ENCODE results near the gene MEIS1. TPM values are rescaled to one million over a fixed set of nuclear protein-coding genes. Genes with fewer than 3 reads are reported as not detected.

MEIS1 gene
- total RNA-seq, 1 experiment from 2014 or later = 9.1 TPM

GRCh38 chr2:66433945-66434678, 813 bp upstream of the MEIS1 start:
- no peaks in the 10 kb centered on the region for H3K9me3 ChIP-seq (ENCODE audit: insufficient read depth, low read depth)
- H2AFZ ChIP-seq = peak overlapping the region; percentile 94
- H3K9me2 ChIP-seq (ENCODE audit: insufficient read depth) = no peaks in the 10 kb centered on the region
- TF ChIP-seq EZH2 (IDR thresholded peaks at IDR 0.05; ENCODE audit: low read depth) = no peak
- H3K79me2 ChIP-seq (ENCODE audit: low read depth) = no peaks in the 10 kb centered on the region
- H3K27me3 ChIP-seq (ENCODE audit: insufficient read depth, low read depth) = no peaks in the 10 kb centered on the region
- H3K4me3 ChIP-seq = peak overlapping the region; percentile 72
- no peaks in the 10 kb centered on the region for H3K36me3 ChIP-seq (ENCODE audit: low read depth)
- H3K4me2 ChIP-seq = peak overlapping the region; percentile 99
- ChIA-PET CTCF (interaction anchor here (0.7 to 2.2 kb wide), 3 partner anchors 62 to 550 kb away, joined by 3 to 21 read pairs (median 9); no protein-coding TSS in a partner anchor), POLR2A (ENCODE audit: unreplicated experiment) (interaction anchor here (0.6 to 1.2 kb wide), 4 partner anchors 76 to 1723 kb away, joined by 4 to 15 read pairs (median 6); partner anchors contain the start of gene PNO1)
- DNase-seq = peak; percentile 52 to 62
- BruUV-seq (replicated peaks) = TSS peak; percentile 73
- H3F3A ChIP-seq (ENCODE audit: insufficient read depth, low read depth) = peaks cover 6% of the 10 kb centered on the region
- no peaks in the 10 kb centered on the region for H4K20me1 ChIP-seq (ENCODE audit: insufficient read depth)
- intact Hi-C loops (cut with micrococcal nuclease; ENCODE audit: unreplicated experiment) = loop anchor here (1.0 kb wide), 3 partner anchors 56 to 141 kb away; no protein-coding TSS in a partner anchor
- H3K27ac ChIP-seq = peak overlapping the region; percentile 48; the same call in 1 of the 2 replicates
- peaks cover 13% of the 10 kb centered on the region for H3K4me1 ChIP-seq (replicated peaks; ENCODE audit: insufficient read depth)

- BruUV-seq (replicated peaks) = no TSS peak
- peak in 1 of 2 experiments; percentile 12 for DNase-seq
- H4K20me1 ChIP-seq (ENCODE audit: insufficient read depth) = no peaks in the 10 kb centered on the region
- peaks cover 13% of the 10 kb centered on the region for H3K4me1 ChIP-seq (replicated peaks; ENCODE audit: insufficient read depth)
- H3K36me3 ChIP-seq (ENCODE audit: low read depth) = no peaks in the 10 kb centered on the region
- TF ChIP-seq CTCF (conservative IDR thresholded peaks at IDR 0.05) (no peak), EZH2 (IDR thresholded peaks at IDR 0.05; ENCODE audit: low read depth) (no peak)
- no peaks in the 10 kb centered on the region for H3K9me2 ChIP-seq (ENCODE audit: insufficient read depth)
- peak overlapping the region; percentile 99 for H3K4me2 ChIP-seq
- peak overlapping the region; percentile 72 for H3K4me3 ChIP-seq
- peak overlapping the region; percentile 48 for H3K27ac ChIP-seq
- ChIA-PET CTCF (interaction anchor here (0.6 to 1.0 kb wide), 3 partner anchors 46 to 963 kb away, joined by 6 to 12 read pairs (median 6); no protein-coding TSS in a partner anchor), POLR2A (ENCODE audit: unreplicated experiment) (interaction anchor here (0.6 to 0.7 kb wide), 4 partner anchors 46 to 1608 kb away, joined by 4 to 45 read pairs (median 14); no protein-coding TSS in a partner anchor)
- no peaks in the 10 kb centered on the region for H3K79me2 ChIP-seq (ENCODE audit: low read depth)
- no peaks in the 10 kb centered on the region for H3K27me3 ChIP-seq (ENCODE audit: insufficient read depth, low read depth)
- intact Hi-C loops (cut with micrococcal nuclease; ENCODE audit: unreplicated experiment) = loop anchor here (1.0 kb wide), 1 partner anchor 60 kb away; no protein-coding TSS in a partner anchor
- H3F3A ChIP-seq (ENCODE audit: insufficient read depth, low read depth) = peaks cover 6% of the 10 kb centered on the region
- H2AFZ ChIP-seq = peak overlapping the region; percentile 94
- no peaks in the 10 kb centered on the region for H3K9me3 ChIP-seq (ENCODE audit: insufficient read depth, low read depth)
These were observed 587 bp downstream of the MEIS1 start for GRCh38 chr2:66435549-66435875.

GRCh38 chr2:66435963-66436362, 1.0 kb downstream of the MEIS1 start:
- Histone ChIP-seq H2AFZ (peak overlapping the region; percentile 94), H3K9me3 (ENCODE audit: insufficient read depth, low read depth) (no peaks in the 10 kb centered on the region), H3K79me2 (ENCODE audit: low read depth) (no peaks in the 10 kb centered on the region), H3K4me1 (replicated peaks; ENCODE audit: insufficient read depth) (peaks cover 13% of the 10 kb centered on the region), H3K27ac (no peak overlapping the region), H3K9me2 (ENCODE audit: insufficient read depth) (no peaks in the 10 kb centered on the region), H3K36me3 (ENCODE audit: low read depth) (no peaks in the 10 kb centered on the region), H3K27me3 (ENCODE audit: insufficient read depth, low read depth) (no peaks in the 10 kb centered on the region), H3K4me3 (peak overlapping the region; percentile 72), H3K4me2 (peak overlapping the region; percentile 99), H4K20me1 (ENCODE audit: insufficient read depth) (no peaks in the 10 kb centered on the region), H3F3A (ENCODE audit: insufficient read depth, low read depth) (peaks cover 6% of the 10 kb centered on the region)
- TF ChIP-seq EZH2 (IDR thresholded peaks at IDR 0.05; ENCODE audit: low read depth) (no peak), CTCF (conservative IDR thresholded peaks at IDR 0.05) (no peak)
- intact Hi-C loops (cut with micrococcal nuclease; ENCODE audit: unreplicated experiment) = loop anchor here (1.0 kb wide), 1 partner anchor 59 kb away; no protein-coding TSS in a partner anchor
- BruUV-seq (replicated peaks) = no TSS peak
- CTCF ChIA-PET = interaction anchor here (0.6 kb wide), 1 partner anchor 59 kb away, joined by 3 read pairs; no protein-coding TSS in a partner anchor
- POLR2A ChIA-PET (ENCODE audit: unreplicated experiment) = interaction anchor here (0.6 to 0.7 kb wide), 2 partner anchors 74 to 961 kb away, joined by 4 to 7 read pairs; no protein-coding TSS in a partner anchor
- DNase-seq = no peak
